Measurements from ENCODE around the gene MEGF11.

GRCh38 chr15:65877749-65878148, 375.8 kb downstream of the MEGF11 start:
- no peak for TF ChIP-seq EP300 (IDR thresholded peaks at IDR 0.05)
- no peak for TF ChIP-seq CTCF (IDR thresholded peaks at IDR 0.05)
